ENCODE results near the gene GCK.

The GCK gene

DNA sequence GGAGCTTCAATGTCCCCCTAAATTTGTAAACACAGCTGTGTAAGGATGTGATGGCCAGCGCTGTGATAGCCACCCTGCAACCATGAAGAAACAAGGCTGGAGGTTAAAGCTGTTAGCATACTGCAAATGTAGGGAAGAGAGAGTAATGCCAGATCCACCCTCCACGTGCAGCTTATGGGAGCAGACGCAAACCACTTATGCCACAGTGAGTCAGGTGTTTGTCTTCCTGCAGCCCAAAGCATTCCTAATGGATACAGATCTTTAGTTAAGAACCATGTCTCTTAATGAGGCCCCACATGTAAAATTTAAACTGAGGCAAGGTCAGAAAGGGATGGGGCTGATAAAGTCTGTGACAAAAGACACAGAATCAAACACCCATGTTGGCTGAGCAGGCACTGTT lies 34.5 kb downstream of the GCK start:
- no peak for DNase-seq

DNA sequence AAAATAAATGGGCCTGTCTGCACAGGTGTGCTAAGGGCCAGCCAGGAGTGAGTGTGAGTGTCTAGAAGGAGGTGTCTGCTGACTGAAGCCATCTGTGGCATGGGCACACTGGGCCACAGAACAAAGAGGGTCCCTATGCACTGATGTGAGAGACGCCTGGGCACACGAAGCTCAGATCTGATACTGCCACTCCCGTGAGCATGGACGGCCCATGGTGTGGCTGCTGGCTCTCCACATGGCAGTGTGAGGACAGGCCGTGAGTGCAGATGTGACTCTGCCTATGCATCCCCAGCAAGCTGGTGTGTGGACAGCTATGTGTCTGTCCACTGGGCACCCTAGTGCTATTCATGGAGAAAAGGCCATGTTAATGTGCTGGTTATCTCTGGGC lies 35.3 kb downstream of the GCK start:
- no peak for DNase-seq

DNA sequence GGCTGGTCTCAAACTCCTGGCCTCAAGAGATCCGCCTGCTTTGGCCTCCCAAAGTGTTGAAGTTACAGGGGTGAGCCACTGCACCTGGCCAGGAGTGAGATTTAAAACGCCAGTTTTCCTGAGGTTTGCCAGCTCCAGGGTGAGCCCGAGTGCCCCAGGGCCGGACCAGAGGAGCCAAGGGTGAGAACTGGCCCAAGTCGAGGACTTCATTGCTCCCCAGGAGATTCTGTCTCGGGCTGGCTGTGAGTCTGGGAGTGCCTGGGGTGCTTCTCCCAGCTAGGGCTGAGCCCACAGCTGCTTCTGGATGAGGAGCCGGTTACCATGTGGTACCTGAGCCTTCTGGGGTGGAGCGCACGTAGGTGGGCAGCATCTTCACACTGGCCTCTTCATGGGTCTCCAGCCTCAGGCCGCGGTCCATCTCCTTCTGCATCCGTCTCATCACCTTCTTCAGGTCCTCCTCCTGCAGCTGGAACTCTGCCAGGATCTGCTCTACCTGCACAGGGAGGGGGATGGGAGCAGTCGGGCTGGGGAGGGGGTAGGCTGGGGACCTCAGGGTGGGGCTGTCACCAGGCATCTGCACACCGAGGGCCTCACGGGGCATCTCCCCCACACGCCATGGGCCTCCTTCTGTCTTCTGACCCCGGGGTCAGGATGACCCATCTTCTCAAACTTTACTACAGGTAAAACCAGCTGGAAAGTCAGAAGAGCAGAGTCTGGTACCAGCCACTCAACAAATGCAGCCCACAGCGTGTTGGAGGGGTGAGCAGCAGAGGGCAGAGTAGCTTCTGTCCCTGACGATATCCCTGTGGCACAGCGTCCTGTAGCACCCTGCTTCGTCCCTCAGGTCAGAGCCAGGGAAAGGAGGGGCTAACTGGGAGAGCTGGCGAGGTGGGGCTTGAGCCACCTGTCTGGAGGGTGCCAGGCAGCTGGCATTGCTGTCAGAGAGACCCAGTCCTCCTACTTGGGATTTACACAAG lies 36.0 kb downstream of the GCK start:
- no peak for DNase-seq

DNA sequence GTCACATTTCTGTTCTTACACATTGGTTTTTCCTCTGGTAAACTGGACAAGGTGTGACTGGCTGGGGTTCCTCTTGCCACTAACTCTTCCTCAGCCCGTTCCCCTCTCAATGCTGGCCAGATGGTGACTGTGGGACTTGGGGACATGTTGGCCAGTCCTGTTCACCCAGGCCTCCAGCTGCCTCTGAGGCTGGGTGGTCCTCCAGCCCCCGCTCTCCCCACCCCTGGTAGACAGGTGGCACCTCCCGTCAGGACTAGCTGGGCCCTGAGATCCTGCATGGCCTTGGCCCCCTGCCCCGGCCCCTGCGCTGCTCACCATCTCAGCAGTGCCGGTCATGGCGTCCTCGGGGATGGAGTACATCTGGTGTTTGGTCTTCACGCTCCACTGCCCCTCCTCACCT lies 37.3 kb downstream of the GCK start:
- no peak for DNase-seq

DNA sequence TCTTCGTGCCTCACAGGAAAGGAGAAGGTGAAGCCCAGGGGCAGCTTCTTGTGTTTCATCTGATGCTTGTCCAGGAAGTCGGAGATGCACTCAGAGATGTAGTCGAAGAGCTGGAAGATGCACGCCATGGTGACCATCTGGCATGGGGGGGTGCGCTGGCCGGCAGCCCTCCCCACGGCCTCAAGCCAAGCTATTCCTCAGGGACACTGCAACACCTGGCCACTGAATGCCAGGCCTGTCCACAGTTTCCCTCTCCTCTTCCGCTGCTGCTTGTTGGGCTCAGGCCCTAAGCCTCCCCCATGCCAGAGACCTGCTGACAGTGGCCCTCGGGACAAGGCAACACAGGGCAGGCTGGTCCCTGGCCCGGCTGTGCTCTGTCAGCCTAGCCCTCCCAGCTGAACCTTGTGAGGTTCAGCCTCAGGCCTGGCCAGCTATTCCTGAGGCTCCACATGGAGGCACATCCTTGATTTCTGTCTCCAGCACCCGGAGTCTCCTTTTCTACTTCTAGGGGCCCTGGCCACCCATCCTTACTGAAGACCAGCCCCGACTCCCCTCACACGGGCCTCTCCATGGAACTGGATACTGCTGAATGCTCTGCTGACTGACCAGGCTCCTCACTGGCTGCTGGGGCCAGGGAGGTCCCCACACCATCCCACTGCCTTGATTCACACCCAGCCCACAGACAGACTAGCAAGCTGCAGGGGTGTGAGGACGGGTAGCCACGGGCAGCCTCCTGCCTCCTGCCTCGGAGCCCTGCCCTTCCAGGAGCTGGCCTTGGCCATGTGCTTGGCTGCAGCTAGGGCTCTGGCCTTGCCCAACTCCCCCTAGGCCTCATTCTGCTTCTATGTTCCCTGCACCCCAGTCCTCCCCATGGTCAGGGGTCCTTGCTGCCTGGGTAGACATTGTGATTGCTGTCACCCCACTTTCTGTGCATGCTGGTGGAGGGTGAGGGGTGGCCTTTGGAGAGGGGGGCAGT lies 38.0 kb downstream of the GCK start:
- DNase-seq = no peak

DNA sequence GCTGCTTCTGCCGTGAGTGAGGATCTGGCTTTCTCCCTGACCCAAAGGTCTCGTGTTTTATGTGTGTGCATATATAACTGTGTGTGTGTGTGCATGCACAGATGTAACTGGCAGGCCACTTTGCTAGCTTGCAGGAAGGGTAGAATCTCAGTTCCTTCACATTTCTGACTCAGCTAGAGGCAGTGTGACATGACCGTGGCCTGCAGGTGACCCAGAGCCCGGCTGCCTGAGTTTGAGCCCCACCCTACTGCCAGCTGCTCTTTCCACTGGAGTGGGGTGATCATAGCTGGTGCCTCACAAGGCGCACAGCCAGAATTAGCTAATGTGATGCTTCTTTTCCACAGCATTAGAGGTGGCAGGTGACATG lies 38.8 kb downstream of the GCK start:
- no peak for DNase-seq

DNA sequence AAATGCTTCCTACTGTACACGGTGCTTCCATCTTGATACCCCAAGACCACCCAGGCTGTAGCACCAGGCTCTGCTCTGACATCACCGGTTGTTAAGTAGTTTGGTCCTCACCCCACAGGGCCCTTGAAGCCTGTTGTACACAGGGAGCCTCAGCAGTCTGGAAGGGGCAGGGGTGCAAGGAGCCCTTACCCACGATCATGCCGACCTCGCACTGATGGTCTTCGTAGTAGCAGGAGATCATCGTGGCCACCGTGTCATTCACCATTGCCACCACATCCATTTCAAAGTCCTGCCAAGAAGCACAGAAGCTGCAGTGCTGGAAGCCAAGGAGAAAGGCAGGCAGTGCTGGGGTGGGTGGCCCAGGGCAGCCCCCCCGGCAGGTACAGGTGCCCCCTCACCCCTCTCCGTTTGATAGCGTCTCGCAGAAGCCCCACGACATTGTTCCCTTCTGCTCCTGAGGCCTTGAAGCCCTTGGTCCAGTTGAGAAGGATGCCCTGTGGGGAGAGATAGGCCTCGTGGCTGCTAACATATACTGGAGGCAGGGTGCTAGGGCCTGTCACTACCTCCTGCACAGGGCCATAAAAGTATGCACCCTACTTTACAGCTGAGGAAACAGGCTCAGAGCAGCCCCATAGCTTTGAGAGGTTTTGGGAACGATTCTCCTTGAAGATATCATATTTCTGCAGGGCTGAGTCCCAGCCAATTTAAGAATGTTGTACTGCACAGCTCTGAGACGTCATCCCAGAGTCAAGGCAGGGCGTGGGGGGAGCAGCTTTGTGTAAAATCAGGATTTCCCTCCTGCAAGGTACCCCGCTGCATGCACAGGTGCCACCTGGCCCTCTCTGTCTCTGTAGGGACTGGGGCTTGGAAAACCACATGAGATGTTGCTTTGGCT lies 39.4 kb downstream of the GCK start:
- no peak for DNase-seq

DNA sequence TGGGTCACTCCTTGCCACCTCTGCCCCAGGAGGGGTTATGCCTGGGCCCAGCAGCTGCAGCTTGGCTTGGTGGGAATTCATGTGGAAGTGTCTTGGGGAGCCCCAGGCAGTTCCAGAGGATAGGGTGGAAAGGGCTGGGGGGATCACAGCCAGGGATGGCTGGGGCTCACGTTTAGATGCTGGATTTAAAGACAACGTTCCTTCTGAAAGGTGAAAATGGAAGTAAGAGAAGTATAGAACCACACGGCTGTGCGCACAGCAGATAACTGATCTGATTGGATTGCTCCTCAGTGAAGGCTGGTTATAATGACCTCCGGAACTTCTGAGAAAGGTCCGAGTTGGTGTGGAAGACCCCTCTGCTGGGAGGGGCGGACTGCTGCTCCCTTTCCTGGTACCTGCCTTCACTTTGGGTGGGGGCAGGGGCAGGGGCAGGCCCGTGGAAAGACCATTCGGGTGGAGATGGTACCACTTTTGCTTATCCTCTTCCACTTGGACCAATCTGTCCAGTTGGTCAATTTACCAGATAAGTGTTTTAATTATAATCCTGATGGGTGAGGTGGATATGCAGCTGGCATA lies 40.2 kb downstream of the GCK start:
- no peak for DNase-seq

DNA sequence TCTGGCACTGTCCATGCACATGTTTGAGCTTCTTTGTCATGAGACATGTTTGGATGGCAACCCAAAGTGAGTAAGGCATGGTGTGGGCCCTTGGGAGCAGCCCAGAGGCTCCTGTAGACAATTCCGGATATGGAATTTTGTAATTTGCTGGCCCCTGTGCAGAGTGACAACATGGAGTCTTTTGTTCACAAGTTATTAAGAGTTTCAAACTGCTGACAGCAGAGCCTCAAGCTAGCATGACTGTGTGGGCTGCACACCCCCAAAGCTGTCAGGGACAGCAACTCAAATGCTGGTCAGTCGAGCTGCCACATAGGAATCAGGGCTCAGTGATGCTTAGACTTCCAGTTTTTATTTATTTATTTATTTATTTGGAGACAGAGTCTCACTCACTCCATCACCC lies 41.1 kb downstream of the GCK start:
- DNase-seq = no peak

DNA sequence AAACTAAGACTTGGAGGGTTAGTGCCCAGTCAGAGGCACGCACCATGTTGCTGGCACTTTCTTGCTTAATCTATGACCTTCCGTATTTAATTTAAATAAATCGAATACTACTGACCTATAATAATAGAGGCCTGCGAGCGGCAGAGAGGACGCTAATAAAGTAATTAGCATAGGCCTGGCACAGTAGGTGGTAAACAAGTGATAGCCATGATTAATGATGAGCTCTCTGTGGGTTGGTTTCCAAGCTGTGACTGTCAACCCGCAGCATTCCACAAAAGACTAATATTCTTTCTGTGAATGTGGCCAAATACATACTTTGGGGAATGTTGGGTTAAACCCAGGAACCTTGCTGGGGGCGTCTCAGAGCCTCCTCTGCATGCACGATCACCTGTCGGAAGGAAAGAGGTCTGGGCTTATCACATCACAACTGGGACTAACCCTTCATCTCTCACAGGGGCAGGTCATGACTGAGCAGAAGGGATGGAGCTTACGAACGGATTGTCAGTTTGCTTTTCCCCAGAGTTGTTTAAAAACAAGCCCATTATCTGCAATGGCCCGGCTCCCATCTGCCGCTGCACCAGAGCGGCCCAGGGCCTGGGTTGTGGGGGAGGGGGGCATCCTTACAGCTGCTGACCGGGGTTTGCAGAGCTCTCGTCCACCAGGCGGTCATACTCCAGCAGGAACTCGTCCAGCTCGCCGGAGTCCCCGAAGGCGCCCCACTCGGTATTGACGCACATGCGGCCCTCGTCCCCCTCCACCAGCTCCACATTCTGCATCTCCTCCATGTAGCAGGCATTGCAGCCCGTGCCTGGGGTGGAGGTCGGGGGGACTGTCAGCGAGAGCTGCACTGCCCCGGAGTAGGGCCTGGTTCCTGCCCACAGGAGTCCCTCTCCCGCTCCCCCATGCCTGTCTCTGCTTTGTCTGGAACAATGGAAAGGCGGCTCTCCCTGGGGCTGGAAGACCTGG lies 41.9 kb downstream of the GCK start:
- DNase-seq = no peak

DNA sequence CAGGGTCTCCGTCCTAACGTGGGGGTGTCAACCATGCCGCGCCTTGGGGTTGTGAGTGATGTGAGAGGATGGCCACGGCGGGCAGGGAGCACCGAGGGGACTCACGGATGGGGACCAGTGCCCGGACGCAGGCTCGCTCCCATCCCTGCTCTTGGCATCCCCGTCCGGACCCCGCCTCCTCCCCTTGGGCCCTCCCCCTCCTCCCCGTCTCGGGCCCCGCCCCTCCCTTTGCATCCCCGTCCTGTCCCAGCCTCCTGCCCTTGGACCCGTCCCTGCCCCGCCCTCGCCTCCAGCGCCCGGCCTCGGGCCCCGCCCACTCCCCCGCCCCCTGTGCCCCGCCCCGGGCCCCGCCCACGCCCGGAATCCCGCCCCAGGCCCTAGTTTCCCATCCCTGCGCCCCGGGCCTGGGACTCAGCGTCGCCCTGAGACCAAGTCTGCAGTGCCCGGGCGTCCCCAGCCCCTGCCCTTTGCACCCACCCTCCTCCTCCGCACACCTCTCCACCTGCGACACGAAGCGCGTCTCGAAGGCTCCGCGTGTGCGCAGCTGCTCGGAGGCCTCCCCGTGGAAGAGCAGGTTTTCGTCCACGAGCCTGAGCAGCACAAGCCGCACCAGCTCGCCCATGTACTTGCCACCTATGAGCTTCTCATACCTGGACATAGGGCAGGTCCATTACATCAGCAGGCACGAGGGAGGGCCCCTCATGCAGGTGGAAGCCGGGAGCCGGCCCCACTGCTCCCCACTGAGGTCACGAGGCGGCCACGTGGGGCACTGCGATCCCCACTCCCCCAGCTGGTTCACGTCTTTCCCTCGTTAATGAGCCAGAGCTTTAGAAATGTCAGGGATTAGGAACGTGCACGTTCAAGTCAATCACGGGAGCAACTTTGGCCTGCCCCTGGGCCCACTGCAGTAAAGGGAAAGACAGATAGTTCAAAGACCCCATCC lies 43.0 kb downstream of the GCK start:
- DNase-seq = peak; percentile 78

DNA sequence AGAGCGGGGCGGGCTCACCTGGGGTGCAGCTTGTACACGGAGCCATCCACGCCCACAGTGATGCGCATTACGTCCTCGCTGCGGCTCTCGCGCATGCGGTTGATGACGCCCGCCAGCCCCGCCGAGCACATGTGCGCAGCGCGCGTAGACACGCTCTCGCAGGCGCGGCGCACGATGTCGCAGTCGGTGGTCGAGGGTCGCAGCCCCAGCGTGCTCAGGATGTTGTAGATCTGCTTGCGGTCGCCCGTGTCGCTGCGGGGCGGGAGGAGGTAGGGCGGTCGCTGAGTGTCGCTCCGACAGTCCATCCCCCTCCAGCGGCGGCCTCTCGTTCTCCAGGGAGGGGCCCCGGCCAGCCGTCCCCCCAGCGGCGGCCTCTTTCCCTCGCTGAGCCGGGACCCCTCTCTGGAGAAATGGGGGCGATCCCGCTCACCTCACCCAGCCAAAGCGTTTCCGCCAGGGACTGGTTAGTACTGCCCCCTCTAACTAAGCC lies 43.7 kb downstream of the GCK start:
- peak; percentile 35 for DNase-seq

DNA sequence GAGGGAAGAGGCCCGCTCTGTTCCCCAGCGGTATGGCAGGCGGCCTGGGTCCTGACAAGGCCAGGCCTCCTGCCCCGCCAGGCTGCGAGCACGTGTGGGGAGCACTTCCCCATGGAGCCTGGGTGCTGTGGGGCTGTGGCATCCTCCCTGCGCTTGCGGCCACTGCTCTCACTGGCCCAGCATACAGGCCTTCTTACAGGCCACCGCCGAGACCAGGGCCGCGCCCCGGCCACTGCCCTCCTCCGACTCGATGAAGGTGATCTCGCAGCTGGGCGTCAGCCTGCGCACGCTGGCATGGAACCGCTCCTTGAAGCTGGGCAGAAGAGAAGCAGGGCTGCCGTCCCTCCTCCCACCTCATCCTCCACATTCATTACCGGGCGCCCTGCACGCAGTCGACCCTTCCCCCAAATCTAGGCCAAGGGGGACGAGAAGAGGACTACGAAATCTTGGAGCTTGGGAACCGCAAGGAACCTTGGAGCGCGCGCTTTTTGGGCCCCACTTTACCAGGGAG lies 44.2 kb downstream of the GCK start:
- no peak for DNase-seq

DNA sequence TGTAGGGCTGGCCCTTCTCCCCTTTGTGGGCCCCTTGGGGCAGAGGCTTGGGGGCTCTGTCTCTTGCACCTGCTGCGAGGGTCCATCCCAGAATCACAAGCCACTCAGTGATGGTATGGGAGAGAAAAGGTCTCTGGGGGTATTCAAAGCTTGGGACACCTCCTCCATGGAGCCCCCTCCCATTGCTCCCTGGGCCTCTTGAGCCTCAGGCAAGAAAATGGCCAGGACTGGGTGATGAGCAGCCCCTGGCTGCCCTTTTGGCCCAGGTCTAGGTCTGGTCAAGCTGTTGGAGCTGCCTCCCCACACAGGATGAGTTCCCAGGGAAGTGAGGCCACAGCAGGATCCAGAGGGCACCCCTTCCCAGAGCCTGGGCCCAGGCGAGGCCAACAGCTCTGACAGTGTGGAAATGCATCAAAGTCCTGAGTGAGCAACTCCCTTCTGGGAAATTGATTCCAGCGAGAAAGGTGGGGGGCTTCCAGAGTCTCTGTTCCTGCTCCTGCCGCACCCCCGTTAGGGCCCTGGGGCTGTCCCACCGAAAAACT lies 44.7 kb downstream of the GCK start:
- no peak for DNase-seq

DNA sequence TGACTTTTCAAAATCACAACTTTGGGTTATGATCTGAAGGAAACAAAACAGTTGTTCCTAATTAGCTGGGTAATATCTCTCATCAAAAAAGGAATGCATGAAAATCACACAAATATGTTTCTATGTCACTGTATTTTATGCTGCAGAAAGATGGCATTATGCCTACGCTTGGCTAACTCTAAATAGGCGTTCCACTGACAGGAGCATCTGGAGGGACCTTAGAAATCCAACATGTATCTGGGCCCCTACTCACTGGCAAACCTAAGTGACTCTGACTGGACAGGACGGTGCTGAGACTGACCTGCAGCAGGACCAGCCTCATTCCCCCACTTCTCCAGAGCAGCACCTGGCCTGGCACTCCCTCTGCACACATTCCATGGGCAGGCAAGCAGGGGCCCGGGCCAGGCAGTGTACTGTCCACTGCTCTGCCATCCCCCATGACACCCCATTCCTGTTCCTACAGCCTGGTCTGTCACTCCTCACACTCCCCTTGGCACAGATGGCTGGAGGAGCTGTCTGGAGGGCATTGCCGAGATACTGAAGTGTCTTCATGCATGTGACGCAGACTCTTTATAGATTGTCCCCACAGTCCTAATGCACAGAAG lies 45.5 kb downstream of the GCK start:
- DNase-seq = no peak

DNA sequence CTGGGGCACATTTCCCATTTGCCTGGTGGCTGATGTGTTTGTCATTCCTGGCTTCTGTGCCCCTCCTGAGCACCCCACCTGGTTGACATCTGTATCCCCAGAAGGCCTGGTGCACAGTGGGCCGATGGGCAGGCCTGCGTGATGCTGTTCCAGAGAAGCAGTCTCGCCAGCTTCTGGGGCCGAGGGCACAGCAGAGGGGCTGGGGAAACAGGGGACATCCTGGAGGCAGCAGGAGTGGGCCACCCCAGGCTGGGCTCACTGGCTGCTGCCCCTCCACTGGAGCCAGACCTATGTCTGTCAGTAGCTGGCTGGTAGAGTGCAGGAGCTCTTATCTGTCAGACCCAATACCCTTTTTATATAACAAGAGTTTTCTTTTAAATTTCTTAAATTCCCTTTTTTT lies 47.2 kb downstream of the GCK start:
- no peak for DNase-seq

DNA sequence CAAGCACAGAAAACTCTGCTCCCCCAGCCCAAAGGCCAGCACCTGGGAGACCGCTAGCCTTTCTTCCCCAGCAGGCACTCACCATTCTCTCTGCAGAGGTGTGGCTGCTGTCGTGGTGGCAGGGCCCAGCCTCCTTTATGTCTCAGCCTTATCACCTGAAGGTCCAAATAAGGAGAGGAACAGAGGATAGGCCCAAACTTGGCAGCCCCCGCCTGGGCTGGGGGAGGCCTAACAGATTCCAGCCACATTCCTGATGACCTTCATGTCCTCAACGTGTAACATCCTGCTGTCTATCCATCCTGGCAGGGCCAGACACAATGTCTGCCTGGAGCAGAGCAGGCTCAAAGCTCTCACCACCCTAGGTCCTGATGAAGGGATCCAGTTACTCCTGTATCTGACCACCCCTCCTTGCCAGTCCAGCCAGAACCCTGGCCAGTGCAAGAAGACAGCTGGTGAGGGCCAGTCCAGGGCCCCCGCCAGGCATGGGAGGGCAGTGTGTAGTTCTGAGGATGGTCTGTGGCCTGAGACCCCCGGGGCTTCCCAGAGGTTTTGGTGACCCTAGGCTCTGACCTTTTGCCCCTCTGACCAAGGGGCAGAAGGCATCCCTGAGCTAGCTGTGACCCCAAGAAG lies 47.9 kb downstream of the GCK start, which contains the start of gene MYL7:
MYL7 (minus strand) TSS at position 112 of the 630 bp plus-strand sequence; CDS start at position 85, 27 bp downstream.
- no peak for DNase-seq

DNA sequence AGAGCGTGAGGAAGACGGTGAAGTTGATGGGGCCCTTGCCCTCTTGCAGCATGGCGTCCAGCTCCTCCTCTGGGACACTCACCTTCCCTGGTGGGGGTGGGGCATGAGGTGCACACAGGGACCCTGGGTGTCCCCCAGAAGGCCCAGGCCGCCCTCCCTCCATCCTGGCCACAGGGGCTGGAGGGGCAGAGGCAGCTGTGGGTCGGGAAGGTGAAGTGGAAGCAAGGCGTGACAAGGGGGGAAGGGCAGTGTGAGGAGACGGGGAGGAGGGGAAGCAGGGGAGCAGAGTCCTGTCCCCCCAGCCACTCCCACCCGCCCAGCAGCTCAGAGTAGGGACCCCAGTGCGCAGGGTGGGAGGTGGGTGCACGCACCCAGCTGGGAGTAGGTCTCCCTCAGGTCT lies 48.9 kb downstream of the GCK start:
- DNase-seq = no peak
